B cell (primary cell): Measurements from ENCODE around the gene RNF130. TPM values are rescaled to one million over a fixed set of nuclear protein-coding genes. Genes with fewer than 3 reads are reported as not detected.
A peak's percentile ranks its signal among the peaks of the same experiment; 100 is the strongest.

Experiments
- ATAC-seq: fragments of 200-7000 bp; cut with Tn5 transposase; one replicate; pipeline ENCODE4 v1.10.0; 2021; ENCODE audit warnings: low read depth, mild to moderate bottlenecking, moderate number of reproducible peaks, moderate library complexity
- CTCF ChIA-PET: fragments of 350-600 bp; sonication (Branson Sonifier 250); formaldehyde crosslinking; loops from one replicate; lab custom pipeline; 2021; ENCODE audit warnings: antibody characterized with exemption, inconsistent platforms; lab: Charles Lee
- POLR2A ChIA-PET: fragments of 350-600 bp; sonication (Branson Sonifier 250); formaldehyde crosslinking; loops from one replicate; lab custom pipeline; 2021; ENCODE audit warnings: antibody characterized with exemption; lab: Charles Lee
- DNase-seq: peaks from one replicate; pipeline ENCODE4 v3.0.0; 2013
- H2AFZ ChIP-seq: 2 replicates; pipeline ENCODE4 v1.6.1; 2012; ENCODE audit warnings: mild to moderate bottlenecking, low read depth, low read length; ENCODE audit not compliant: insufficient read depth, poor library complexity, severe bottlenecking
- H3K27ac ChIP-seq, 2 donors: 1 replicate in 1 of 2; 2 replicates in 1 of 2; pipeline ENCODE4 v1.5.1; 2012 to 2013; ENCODE audit warnings: low read length in 2 of 2, mild to moderate bottlenecking in 2 of 2, moderate library complexity in 1 of 2
- H3K27me3 ChIP-seq, 4 experiments: fragments of 200-600 bp in 1 of 4; sonication (generic) in 1 of 4; replicated peaks in 1 of 4; 1 replicate in 2 of 4; 2 replicates in 2 of 4; pipeline versions ENCODE4 v1.6.1 to v1.7.0; 2013 to 2016; ENCODE audit warnings: low read length in 3 of 4, mild to moderate bottlenecking in 2 of 4, mixed read lengths in 1 of 4, moderate library complexity in 1 of 4; ENCODE audit not compliant: insufficient read depth in 4 of 4, control insufficient read depth in 3 of 4; ENCODE audit errors: control extremely low read depth in 1 of 4
- H3K36me3 ChIP-seq, 2 experiments: replicated peaks in 1 of 2; 1 replicate in 1 of 2; 2 replicates in 1 of 2; pipeline versions ENCODE4 v1.6.1 to v1.7.1; 2013; ENCODE audit warnings: low read length in 1 of 2; ENCODE audit not compliant: insufficient read depth in 2 of 2, control insufficient read depth in 1 of 2; ENCODE audit errors: control extremely low read depth in 1 of 2, extremely low read depth in 1 of 2
- H3K4me1 ChIP-seq, 2 donors: fragments of 200-600 bp in 1 of 2; sonication (generic) in 1 of 2; 1 replicate in 1 of 2; 2 replicates in 1 of 2; pipeline versions ENCODE4 v1.5.1 to v1.6.1; 2013 to 2017; ENCODE audit warnings: low read length in 2 of 2; ENCODE audit not compliant: control insufficient read depth in 2 of 2, insufficient read depth in 2 of 2
- H3K4me2 ChIP-seq: replicated peaks from 2 replicates; pipeline ENCODE3; 2012; ENCODE audit warnings: mild to moderate bottlenecking, low read depth, low read length; ENCODE audit not compliant: poor library complexity, severe bottlenecking
- H3K4me3 ChIP-seq, 5 experiments: fragments of 200-600 bp in 1 of 5; sonication (generic) in 1 of 5; 1 replicate in 3 of 5; 2 replicates in 2 of 5; pipeline versions ENCODE4 v1.5.1 to v1.7.0; 2011 to 2016; ENCODE audit warnings: low read length in 4 of 5, mild to moderate bottlenecking in 4 of 5, low read depth in 2 of 5, control low read depth in 1 of 5, moderate library complexity in 1 of 5; ENCODE audit not compliant: insufficient read depth in 1 of 5; ENCODE audit errors: control extremely low read depth in 1 of 5, extremely low read depth in 1 of 5
- H3K79me2 ChIP-seq: fragments of 200-600 bp; sonication (generic); one replicate; pipeline ENCODE4 v1.6.0; 2016; ENCODE audit warnings: low read length; ENCODE audit not compliant: control insufficient read depth, insufficient read depth
- H3K9ac ChIP-seq: fragments of 200-600 bp; sonication (generic); 2 replicates; pipeline ENCODE4 v1.6.1; 2017; ENCODE audit warnings: mild to moderate bottlenecking, low read length, moderate library complexity
- H3K9me3 ChIP-seq, 3 donors: one replicate each; pipeline versions ENCODE4 v1.6.1 to v1.7.1; 2013; ENCODE audit warnings: low read length in 2 of 3; ENCODE audit not compliant: control insufficient read depth in 2 of 3, insufficient read depth in 1 of 3; ENCODE audit errors: control extremely low read depth in 1 of 3
- H4K20me1 ChIP-seq: 2 replicates; pipeline ENCODE4 v1.6.0; 2012; ENCODE audit warnings: mild to moderate bottlenecking, low read length; ENCODE audit not compliant: insufficient read depth, control insufficient read depth, poor library complexity, severe bottlenecking
- H3K27ac Mint-ChIP-seq: one replicate; pipeline ENCODE4 v1.8.0; 2021; ENCODE audit warnings: mixed read lengths
- H3K27me3 Mint-ChIP-seq: one replicate; pipeline ENCODE4 v1.8.0; 2021; ENCODE audit warnings: mixed read lengths
- H3K4me1 Mint-ChIP-seq: one replicate; pipeline ENCODE4 v1.8.0; 2021; ENCODE audit warnings: mixed read lengths
- H3K4me3 Mint-ChIP-seq: one replicate; pipeline ENCODE4 v1.8.0; 2021; ENCODE audit warnings: mixed read lengths
- H3K9me3 Mint-ChIP-seq: one replicate; pipeline ENCODE4 v1.8.0; 2022; ENCODE audit warnings: mixed read lengths; ENCODE audit not compliant: insufficient read depth
- CTCF ChIP-seq: fragments of 200-600 bp; IDR thresholded peaks from one replicate; pipeline ENCODE4 v1.8.0; 2022; ENCODE audit warnings: antibody characterized with exemption, mild to moderate bottlenecking
- EZH2 ChIP-seq: IDR thresholded peaks from 2 replicates; pipeline ENCODE4 v1.6.1; 2012; ENCODE audit warnings: borderline replicate concordance, low read depth, mild to moderate bottlenecking, moderate library complexity, low read length; ENCODE audit not compliant: insufficient read depth, poor library complexity, severe bottlenecking
- WGBS: methylation state at CpG from one replicate; pipeline ENCODE4 v1.1.5; 2013; ENCODE audit warnings: missing lambda C conversion rate; ENCODE audit not compliant: insufficient coverage; 5-methylcytosine and 5-hydroxymethylcytosine counted together
- intact Hi-C: fragments of 100-400 bp; cut with micrococcal nuclease; formaldehyde crosslinking; loops from one replicate; pipeline ENCODE4 v1.10.0; 2022
- polyA plus RNA-seq: library from polyadenylated mRNA; depleted of rRNA; stranded (reverse); fragments of >200 nt; gene quantifications from 2 replicates; pipeline ENCODE4 v1.2.3, GENCODE V29; 2012
- total RNA-seq, 2 donors: library from RNA; stranded (reverse); fragments of 120-200 nt in 1 of 2; gene quantifications; 1 replicate in 1 of 2; 2 replicates in 1 of 2; pipeline versions ENCODE4 v1.2.3 to v1.2.4, GENCODE V29; 2013 to 2022

RNF130 gene
- total and polyA plus RNA-seq, 2 donors (not counting 1 experiment from before 2014, with no cell fraction given): 18.1 to 25.8 TPM

- H3K4me1 ChIP-seq: peaks cover 3 to 11% of the 10 kb centered on the region in 2 donors
- Mint-ChIP-seq H3K4me3 (peak overlapping the region; percentile 27), H3K9me3 (no peaks in the 10 kb centered on the region), H3K4me1 (peaks cover 10% of the 10 kb centered on the region), H3K27me3 (peaks cover 3% of the 10 kb centered on the region), H3K27ac (no peak overlapping the region)
- H3K79me2 ChIP-seq: no peaks in the 10 kb centered on the region
- H3K27ac ChIP-seq: no peak overlapping the region
- intact Hi-C loops: no loop called here
- DNase-seq (no peak), ATAC-seq (no peak)
- POLR2A ChIA-PET: no interaction called here
- H2AFZ ChIP-seq: no peak overlapping the region
- no peaks in the 10 kb centered on the region for H4K20me1 ChIP-seq
- TF ChIP-seq EZH2 (no peak), CTCF (no peak)
- no peak overlapping the region for H3K4me2 ChIP-seq
- H3K36me3 ChIP-seq: no peaks in the 10 kb centered on the region
- H3K9ac ChIP-seq: no peak overlapping the region
- no peak overlapping the region for H3K4me3 ChIP-seq
- H3K27me3 ChIP-seq: peaks cover 0 to 10% (median 4%) of the 10 kb centered on the region in 4 experiments
- no peaks in the 10 kb centered on the region for H3K9me3 ChIP-seq
- CTCF ChIA-PET: interaction anchor here (1.2 kb wide), 1 partner anchor 287 kb away, joined by 4 read pairs; no protein-coding TSS in a partner anchor
- 100% methylated on average over 5 of the region's 8 CpGs for WGBS
These were observed 17.0 kb upstream of the RNF130 start for GRCh38 chr5:180088561-180088960.

DNA sequence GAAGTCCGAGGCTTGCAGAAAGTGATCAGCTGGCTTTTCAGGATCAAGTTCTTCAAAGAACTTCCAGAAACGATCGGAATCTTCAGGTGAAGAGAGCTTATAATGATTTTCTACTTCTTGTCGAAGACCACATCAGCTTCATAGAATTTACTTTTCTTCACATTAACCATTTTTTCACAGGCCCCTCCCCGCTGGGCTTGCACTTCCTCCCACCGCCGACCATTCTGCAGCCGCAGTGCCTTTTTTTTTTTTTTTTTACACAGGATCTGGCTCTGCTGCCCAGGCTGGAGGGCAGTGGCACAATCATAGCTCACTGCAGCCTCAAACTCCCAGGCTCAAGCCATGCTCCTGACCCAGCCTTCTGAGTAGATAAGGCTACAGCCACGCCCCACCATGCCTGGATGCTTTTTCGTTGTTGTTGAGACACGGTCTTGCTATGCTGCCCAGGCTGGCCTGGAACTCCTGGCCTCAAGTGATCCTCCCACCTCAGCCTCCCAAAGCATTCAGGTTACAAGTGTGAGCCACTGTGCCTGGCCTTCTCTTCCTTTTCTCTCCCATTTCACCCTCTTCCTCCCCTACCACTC, 15.3 kb upstream of the RNF130 start:
- intact Hi-C loops: no loop called here
- Histone ChIP-seq H3K9ac (no peak overlapping the region), H3K27ac (no peak overlapping the region), H3K4me1 (peaks cover 3 to 11% of the 10 kb centered on the region in 2 donors), H4K20me1 (no peaks in the 10 kb centered on the region), H3K4me2 (no peak overlapping the region), H3K79me2 (no peaks in the 10 kb centered on the region), H3K4me3 (no peak overlapping the region), H2AFZ (no peak overlapping the region), H3K9me3 (no peaks in the 10 kb centered on the region), H3K36me3 (no peaks in the 10 kb centered on the region), H3K27me3 (peaks cover 0 to 7% (median 3%) of the 10 kb centered on the region in 4 experiments)
- Mint-ChIP-seq H3K9me3 (no peaks in the 10 kb centered on the region), H3K4me3 (no peak overlapping the region), H3K27me3 (peaks cover 12% of the 10 kb centered on the region), H3K27ac (no peak overlapping the region), H3K4me1 (peaks cover 9% of the 10 kb centered on the region)
- no peak for DNase-seq
- CTCF ChIA-PET: interaction anchor here (0.7 kb wide), 1 partner anchor 81 kb away, joined by 3 read pairs; no protein-coding TSS in a partner anchor
- POLR2A ChIA-PET: no interaction called here
- no peak for TF ChIP-seq EZH2
- no peak for TF ChIP-seq CTCF
- WGBS: 86% methylated on average over 8 of the region's 11 CpGs
- no peak for ATAC-seq
